K562 (cell line): ENCODE data around the gene SCPEP1.

Source experiments
- EZH2 ChIP-seq: IDR thresholded peaks from 2 replicates; pipeline ENCODE4 v1.6.1; 2012; ENCODE audit warnings: low read depth, mild to moderate bottlenecking, inconsistent platforms, low read length, borderline replicate concordance
- HNRNPLL ChIP-seq: fragments of 200-400 bp; formaldehyde crosslinking; IDR thresholded peaks from 2 replicates; pipeline ENCODE4 v1.6.1; 2017; ENCODE audit warnings: low read length, low read depth, mild to moderate bottlenecking; ENCODE audit not compliant: poor library complexity, severe bottlenecking
- ZNF184 ChIP-seq: sonication (generic); formaldehyde crosslinking; IDR thresholded peaks from 2 replicates; pipeline ENCODE4 v1.5.0; 2020; ENCODE audit warnings: missing genetic modification reagents
- TF ChIP-seq, protein P1 (sequence below): sonication (generic); formaldehyde crosslinking; IDR thresholded peaks from 2 replicates; pipeline ENCODE4 v1.8.1; 2023; ENCODE audit warnings: mild to moderate bottlenecking, missing genetic modification reagents
- TF ChIP-seq, protein P2 (sequence below), 3 experiments: IDR thresholded peaks in 2 of 3; conservative IDR thresholded peaks in 1 of 3; 2 replicates each; pipeline ENCODE4 v1.5.1; 2011 to 2012; ENCODE audit warnings: low read length in 3 of 3, mild to moderate bottlenecking in 3 of 3, control low read depth in 2 of 3, improper control_type of control experiment in 1 of 3, inconsistent platforms in 1 of 3, low read depth in 1 of 3, mixed read lengths in 1 of 3, moderate library complexity in 1 of 3; ENCODE audit not compliant: insufficient read depth in 2 of 3
- TF ChIP-seq, protein P3 (sequence below): fragments of 450-650 bp; IDR thresholded peaks from 2 replicates; pipeline ENCODE4 v1.6.1; 2016; ENCODE audit warnings: low read depth

DNA sequence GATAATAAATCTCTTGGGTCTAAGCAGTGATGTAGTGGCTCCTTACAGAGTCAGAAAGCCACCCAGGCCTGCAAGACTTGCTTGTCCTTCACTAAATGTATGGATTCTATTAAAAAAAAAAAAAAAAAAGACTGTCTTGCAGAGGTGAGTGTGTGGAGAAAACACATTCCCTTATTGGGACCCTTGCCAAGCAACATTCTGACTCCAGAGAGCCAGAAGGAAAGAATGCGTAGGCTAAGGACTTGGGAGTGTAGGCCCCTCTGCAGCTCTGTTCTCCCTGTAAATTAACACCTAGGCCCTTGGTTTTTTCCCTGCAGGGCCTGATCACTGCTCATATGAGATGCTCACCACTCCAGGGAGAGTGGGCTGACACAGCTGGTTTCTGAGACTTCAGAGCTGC lies 17.8 kb downstream of the SCPEP1 start:
- TF ChIP-seq EZH2 (no peak), HNRNPLL (no peak), ZNF184 (CRISPR knock-in tag) (no peak)
- TF ChIP-seq, protein P1, sequence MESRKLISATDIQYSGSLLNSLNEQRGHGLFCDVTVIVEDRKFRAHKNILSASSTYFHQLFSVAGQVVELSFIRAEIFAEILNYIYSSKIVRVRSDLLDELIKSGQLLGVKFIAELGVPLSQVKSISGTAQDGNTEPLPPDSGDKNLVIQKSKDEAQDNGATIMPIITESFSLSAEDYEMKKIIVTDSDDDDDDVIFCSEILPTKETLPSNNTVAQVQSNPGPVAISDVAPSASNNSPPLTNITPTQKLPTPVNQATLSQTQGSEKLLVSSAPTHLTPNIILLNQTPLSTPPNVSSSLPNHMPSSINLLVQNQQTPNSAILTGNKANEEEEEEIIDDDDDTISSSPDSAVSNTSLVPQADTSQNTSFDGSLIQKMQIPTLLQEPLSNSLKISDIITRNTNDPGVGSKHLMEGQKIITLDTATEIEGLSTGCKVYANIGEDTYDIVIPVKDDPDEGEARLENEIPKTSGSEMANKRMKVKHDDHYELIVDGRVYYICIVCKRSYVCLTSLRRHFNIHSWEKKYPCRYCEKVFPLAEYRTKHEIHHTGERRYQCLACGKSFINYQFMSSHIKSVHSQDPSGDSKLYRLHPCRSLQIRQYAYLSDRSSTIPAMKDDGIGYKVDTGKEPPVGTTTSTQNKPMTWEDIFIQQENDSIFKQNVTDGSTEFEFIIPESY, result no peak
- TF ChIP-seq, protein P2, sequence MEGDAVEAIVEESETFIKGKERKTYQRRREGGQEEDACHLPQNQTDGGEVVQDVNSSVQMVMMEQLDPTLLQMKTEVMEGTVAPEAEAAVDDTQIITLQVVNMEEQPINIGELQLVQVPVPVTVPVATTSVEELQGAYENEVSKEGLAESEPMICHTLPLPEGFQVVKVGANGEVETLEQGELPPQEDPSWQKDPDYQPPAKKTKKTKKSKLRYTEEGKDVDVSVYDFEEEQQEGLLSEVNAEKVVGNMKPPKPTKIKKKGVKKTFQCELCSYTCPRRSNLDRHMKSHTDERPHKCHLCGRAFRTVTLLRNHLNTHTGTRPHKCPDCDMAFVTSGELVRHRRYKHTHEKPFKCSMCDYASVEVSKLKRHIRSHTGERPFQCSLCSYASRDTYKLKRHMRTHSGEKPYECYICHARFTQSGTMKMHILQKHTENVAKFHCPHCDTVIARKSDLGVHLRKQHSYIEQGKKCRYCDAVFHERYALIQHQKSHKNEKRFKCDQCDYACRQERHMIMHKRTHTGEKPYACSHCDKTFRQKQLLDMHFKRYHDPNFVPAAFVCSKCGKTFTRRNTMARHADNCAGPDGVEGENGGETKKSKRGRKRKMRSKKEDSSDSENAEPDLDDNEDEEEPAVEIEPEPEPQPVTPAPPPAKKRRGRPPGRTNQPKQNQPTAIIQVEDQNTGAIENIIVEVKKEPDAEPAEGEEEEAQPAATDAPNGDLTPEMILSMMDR (IDR thresholded peaks at IDR 0.05 in 2 of 3, conservative IDR thresholded peaks at IDR 0.05 in 1 of 3; ENCODE audit: insufficient read depth in 2 of 3, low read depth in 1 of 3, low read length in 3 of 3), result no peak
- TF ChIP-seq, protein P3, sequence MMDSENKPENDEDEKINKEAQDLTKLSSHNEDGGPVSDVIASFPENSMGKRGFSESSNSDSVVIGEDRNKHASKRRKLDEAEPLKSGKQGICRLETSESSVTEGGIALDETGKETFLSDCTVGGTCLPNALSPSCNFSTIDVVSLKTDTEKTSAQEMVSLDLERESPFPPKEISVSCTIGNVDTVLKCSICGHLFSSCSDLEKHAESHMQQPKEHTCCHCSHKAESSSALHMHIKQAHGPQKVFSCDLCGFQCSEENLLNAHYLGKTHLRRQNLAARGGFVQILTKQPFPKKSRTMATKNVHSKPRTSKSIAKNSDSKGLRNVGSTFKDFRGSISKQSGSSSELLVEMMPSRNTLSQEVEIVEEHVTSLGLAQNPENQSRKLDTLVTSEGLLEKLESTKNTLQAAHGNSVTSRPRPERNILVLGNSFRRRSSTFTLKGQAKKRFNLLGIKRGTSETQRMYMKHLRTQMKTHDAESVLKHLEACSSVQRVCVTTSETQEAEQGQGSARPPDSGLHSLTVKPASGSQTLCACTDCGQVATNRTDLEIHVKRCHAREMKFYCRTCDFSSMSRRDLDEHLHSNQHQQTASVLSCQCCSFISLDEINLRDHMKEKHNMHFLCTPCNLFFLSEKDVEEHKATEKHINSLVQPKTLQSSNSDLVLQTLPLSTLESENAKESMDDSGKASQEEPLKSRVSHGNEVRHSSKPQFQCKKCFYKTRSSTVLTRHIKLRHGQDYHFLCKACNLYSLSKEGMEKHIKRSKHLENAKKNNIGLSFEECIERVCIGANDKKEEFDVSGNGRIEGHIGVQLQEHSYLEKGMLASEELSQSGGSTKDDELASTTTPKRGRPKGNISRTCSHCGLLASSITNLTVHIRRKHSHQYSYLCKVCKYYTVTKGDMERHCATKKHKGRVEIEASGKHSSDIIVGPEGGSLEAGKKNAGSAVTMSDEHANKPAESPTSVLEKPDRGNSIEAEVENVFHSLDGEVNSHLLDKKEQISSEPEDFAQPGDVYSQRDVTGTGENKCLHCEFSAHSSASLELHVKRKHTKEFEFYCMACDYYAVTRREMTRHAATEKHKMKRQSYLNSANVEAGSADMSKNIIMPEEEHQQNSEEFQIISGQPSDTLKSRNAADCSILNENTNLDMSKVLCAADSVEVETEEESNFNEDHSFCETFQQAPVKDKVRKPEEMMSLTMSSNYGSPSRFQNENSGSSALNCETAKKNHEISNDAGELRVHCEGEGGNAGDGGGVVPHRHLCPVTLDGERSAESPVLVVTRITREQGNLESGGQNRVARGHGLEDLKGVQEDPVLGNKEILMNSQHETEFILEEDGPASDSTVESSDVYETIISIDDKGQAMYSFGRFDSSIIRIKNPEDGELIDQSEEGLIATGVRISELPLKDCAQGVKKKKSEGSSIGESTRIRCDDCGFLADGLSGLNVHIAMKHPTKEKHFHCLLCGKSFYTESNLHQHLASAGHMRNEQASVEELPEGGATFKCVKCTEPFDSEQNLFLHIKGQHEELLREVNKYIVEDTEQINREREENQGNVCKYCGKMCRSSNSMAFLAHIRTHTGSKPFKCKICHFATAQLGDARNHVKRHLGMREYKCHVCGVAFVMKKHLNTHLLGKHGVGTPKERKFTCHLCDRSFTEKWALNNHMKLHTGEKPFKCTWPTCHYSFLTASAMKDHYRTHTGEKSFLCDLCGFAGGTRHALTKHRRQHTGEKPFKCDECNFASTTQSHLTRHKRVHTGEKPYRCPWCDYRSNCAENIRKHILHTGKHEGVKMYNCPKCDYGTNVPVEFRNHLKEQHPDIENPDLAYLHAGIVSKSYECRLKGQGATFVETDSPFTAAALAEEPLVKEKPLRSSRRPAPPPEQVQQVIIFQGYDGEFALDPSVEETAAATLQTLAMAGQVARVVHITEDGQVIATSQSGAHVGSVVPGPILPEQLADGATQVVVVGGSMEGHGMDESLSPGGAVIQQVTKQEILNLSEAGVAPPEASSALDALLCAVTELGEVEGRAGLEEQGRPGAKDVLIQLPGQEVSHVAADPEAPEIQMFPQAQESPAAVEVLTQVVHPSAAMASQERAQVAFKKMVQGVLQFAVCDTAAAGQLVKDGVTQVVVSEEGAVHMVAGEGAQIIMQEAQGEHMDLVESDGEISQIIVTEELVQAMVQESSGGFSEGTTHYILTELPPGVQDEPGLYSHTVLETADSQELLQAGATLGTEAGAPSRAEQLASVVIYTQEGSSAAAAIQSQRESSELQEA, result no peak
